ENCODE measurements around the gene SPACA7. TPM values are rescaled to one million over a fixed set of nuclear protein-coding genes. Genes with fewer than 3 reads are reported as not detected.
"Not testable (repeated sequence)": the region's sequence is repeated elsewhere in the genome, so short reads cannot be mapped to it uniquely, and the experiment has no call there.

The SPACA7 gene
- total and polyA plus RNA-seq, 9 of the 15 experiments (the other 6 are each of a cell fraction or from before 2014, with no cell fraction given): not detected

DNA sequence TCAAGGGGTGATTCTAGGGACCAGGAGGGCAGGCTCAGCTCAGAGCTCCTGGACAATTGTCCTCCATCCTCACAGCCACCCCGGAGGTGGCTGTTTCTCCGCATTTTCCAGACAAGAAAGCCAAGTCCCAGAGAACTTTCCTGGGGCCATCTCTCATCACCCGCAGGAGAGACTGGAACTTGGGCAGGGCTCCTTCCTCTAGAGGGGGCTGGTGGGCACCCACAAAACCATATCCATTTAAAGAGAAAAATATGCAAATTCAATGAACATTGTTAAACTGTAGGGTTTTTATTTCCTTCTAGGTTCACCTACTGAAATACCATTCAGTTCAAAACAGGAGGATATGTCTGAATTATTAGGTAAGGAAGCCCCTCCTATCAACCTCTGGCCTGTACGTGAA is 16.6 kb downstream of the SPACA7 start:
- Histone ChIP-seq H3K9me1 (ENCODE audit: control insufficient read depth, insufficient read depth, low read length) (no peaks in the 10 kb centered on the region), H3K27ac (ENCODE audit: extremely low read depth, low read depth, low read length) (no peak overlapping the region), H3K79me2 (ENCODE audit: control insufficient read depth, insufficient read depth, low read length) (no peaks in the 10 kb centered on the region), H3K36me3 (ENCODE audit: control insufficient read depth, insufficient read depth, low read length) (no peaks in the 10 kb centered on the region), H3K4me2 (ENCODE audit: insufficient read depth, low read length) (no peak overlapping the region), H3K4me3 (no peak overlapping the region), H3K27me3 (ENCODE audit: control insufficient read depth in 2 of 2, insufficient read depth in 2 of 2, low read length in 2 of 2) (peaks cover 0 to 16% of the 10 kb centered on the region in 2 experiments; a peak in 2 of 5 replicates), H3K4me1 (replicated peaks in 1 of 2; ENCODE audit: control insufficient read depth in 2 of 2, insufficient read depth in 2 of 2, low read length in 2 of 2) (no peaks in the 10 kb centered on the region), H2AFZ (ENCODE audit: low read depth, low read length) (no peak overlapping the region), H3K9me3 (replicated peaks; ENCODE audit: control insufficient read depth, insufficient read depth, low read depth, low read length) (no peaks in the 10 kb centered on the region), H3K9ac (ENCODE audit: insufficient read depth in 1 of 2, low read depth in 2 of 2, low read length in 2 of 2) (no peak overlapping the region), H4K20me1 (replicated peaks; ENCODE audit: control insufficient read depth, insufficient read depth, low read length) (no peaks in the 10 kb centered on the region)
- WGBS (ENCODE audit: insufficient coverage, low coverage, missing lambda C conversion rate): 0% methylated on average over 4 of the region's 4 CpGs
- ATAC-seq: no peak
- TF ChIP-seq CTCF (IDR thresholded peaks at IDR 0.05 in 2 of 3, conservative IDR thresholded peaks at IDR 0.05 in 1 of 3; ENCODE audit: insufficient read depth in 2 of 3, low read depth in 1 of 3, low read length in 3 of 3) (peak in 2 of 3 experiments; percentile 14 to 36; a peak in 2 of 6 replicates), ZNF445 (CRISPR knock-in tag; IDR thresholded peaks at IDR 0.05; ENCODE audit: low read depth) (no peak)
- no TSS peak for BruUV-seq (replicated peaks)
- in situ Hi-C loops (cut with MboI): loop anchor here (10.0 kb wide), 1 partner anchor 1438 kb away; no protein-coding TSS in a partner anchor
- peak in 2 of 4 experiments; percentile 4 for DNase-seq (ENCODE audit: extremely low read depth in 1 of 4, low spot score in 3 of 4)
- POLR2A ChIA-PET: no interaction called here
- CTCF ChIA-PET (ENCODE audit: low intra/inter-chr PET ratio): no interaction called here
- FAIRE-seq: no peak
- intact Hi-C loops (cut with micrococcal nuclease): no loop called here

- FAIRE-seq: peak; percentile 83
- H3K4me1 ChIP-seq (replicated peaks in 1 of 2; ENCODE audit: control insufficient read depth in 2 of 2, insufficient read depth in 2 of 2, low read length in 2 of 2); intact Hi-C loops (cut with micrococcal nuclease); CTCF ChIA-PET (ENCODE audit: low intra/inter-chr PET ratio); H2AFZ ChIP-seq (ENCODE audit: low read depth, low read length); POLR2A ChIA-PET; H3K9ac ChIP-seq (ENCODE audit: insufficient read depth in 1 of 2, low read depth in 2 of 2, low read length in 2 of 2); H3K4me2 ChIP-seq (ENCODE audit: insufficient read depth, low read length); H3K27ac ChIP-seq (ENCODE audit: extremely low read depth, low read depth, low read length); H3K36me3 ChIP-seq (ENCODE audit: control insufficient read depth, insufficient read depth, low read length); DNase-seq (ENCODE audit: extremely low read depth in 1 of 4, low spot score in 3 of 4); H3K9me1 ChIP-seq (ENCODE audit: control insufficient read depth, insufficient read depth, low read length); H3K9me3 ChIP-seq (replicated peaks; ENCODE audit: control insufficient read depth, insufficient read depth, low read depth, low read length); BruUV-seq (replicated peaks); H3K79me2 ChIP-seq (ENCODE audit: control insufficient read depth, insufficient read depth, low read length); H3K4me3 ChIP-seq; H4K20me1 ChIP-seq (replicated peaks; ENCODE audit: control insufficient read depth, insufficient read depth, low read length): not testable (repeated sequence)
- peak; percentile 62 for ATAC-seq
- in situ Hi-C loops (cut with MboI): loop anchor here (10.0 kb wide), 1 partner anchor 1440 kb away; no protein-coding TSS in a partner anchor
- TF ChIP-seq BHLHE40 (IDR thresholded peaks at IDR 0.05; ENCODE audit: low read length): peak; percentile 46; the same call in 1 of the 2 replicates
- 0% methylated on average over 4 of the region's 16 CpGs for WGBS (ENCODE audit: insufficient coverage, low coverage, missing lambda C conversion rate)
- H3K27me3 ChIP-seq (ENCODE audit: control insufficient read depth in 2 of 2, insufficient read depth in 2 of 2, low read length in 2 of 2): peaks cover 0 to 16% of the 10 kb centered on the region in 2 experiments; a peak in 2 of 5 replicates
Observed at GRCh38 chr13:112395022-112395421, 18.9 kb downstream of the SPACA7 start.

- WGBS (ENCODE audit: insufficient coverage, low coverage, missing lambda C conversion rate): 0% methylated on average over 6 of the region's 13 CpGs
Observed at GRCh38 chr13:112395941-112396340, 19.8 kb downstream of the SPACA7 start.

More at GRCh38 chr13:112395941-112396340, 19.8 kb downstream of the SPACA7 start:
- POLR2A ChIA-PET; H3K4me3 ChIP-seq; H2AFZ ChIP-seq (ENCODE audit: low read depth, low read length); H3K9ac ChIP-seq (ENCODE audit: insufficient read depth in 1 of 2, low read depth in 2 of 2, low read length in 2 of 2); ATAC-seq; H4K20me1 ChIP-seq (replicated peaks; ENCODE audit: control insufficient read depth, insufficient read depth, low read length); CTCF ChIA-PET (ENCODE audit: low intra/inter-chr PET ratio); FAIRE-seq; DNase-seq (ENCODE audit: extremely low read depth in 1 of 4, low spot score in 3 of 4); BruUV-seq (replicated peaks); H3K27ac ChIP-seq (ENCODE audit: extremely low read depth, low read depth, low read length); H3K79me2 ChIP-seq (ENCODE audit: control insufficient read depth, insufficient read depth, low read length); H3K4me1 ChIP-seq (replicated peaks in 1 of 2; ENCODE audit: control insufficient read depth in 2 of 2, insufficient read depth in 2 of 2, low read length in 2 of 2); H3K36me3 ChIP-seq (ENCODE audit: control insufficient read depth, insufficient read depth, low read length); intact Hi-C loops (cut with micrococcal nuclease); H3K9me3 ChIP-seq (replicated peaks; ENCODE audit: control insufficient read depth, insufficient read depth, low read depth, low read length); H3K4me2 ChIP-seq (ENCODE audit: insufficient read depth, low read length); H3K9me1 ChIP-seq (ENCODE audit: control insufficient read depth, insufficient read depth, low read length): not testable (repeated sequence)
- H3K27me3 ChIP-seq (ENCODE audit: control insufficient read depth in 2 of 2, insufficient read depth in 2 of 2, low read length in 2 of 2): peaks cover 0 to 16% of the 10 kb centered on the region in 2 experiments; a peak in 2 of 5 replicates
- in situ Hi-C loops (cut with MboI): loop anchor here (10.0 kb wide), 1 partner anchor 1441 kb away; no protein-coding TSS in a partner anchor

All from K562 (cell line).